GM18502 (cell line): ENCODE results near the gene CMTM2.
"Not testable (repeated sequence)": the region's sequence is repeated elsewhere in the genome, so short reads cannot be mapped to it uniquely, and the experiment has no call there.

Source experiments
- ATAC-seq: cut with Tn5 transposase; IDR thresholded peaks from one replicate; pipeline ENCODE4 v1.9.1; 2021; ENCODE audit warnings: mild to moderate bottlenecking; ENCODE audit not compliant: unreplicated experiment, poor library complexity

CMTM2 gene

GRCh38 chr16:66622863-66623262, 43.6 kb downstream of the CMTM2 start:
- no peak for ATAC-seq

- ATAC-seq = no peak
Measured at GRCh38 chr16:66623755-66624154, 44.5 kb downstream of the CMTM2 start.

- not testable (repeated sequence) for ATAC-seq
Measured at GRCh38 chr16:66627611-66628378, 48.5 kb downstream of the CMTM2 start.

- no peak for ATAC-seq
Measured at GRCh38 chr16:66629856-66630255, 50.6 kb downstream of the CMTM2 start.

GRCh38 chr16:66630561-66631260, 51.4 kb downstream of the CMTM2 start:
- ATAC-seq = not testable (repeated sequence)

GRCh38 chr16:66631558-66631957, 52.3 kb downstream of the CMTM2 start:
- not testable (repeated sequence) for ATAC-seq

GRCh38 chr16:66634527-66635196, 55.4 kb downstream of the CMTM2 start:
- ATAC-seq = no peak

GRCh38 chr16:66635406-66635805, 56.1 kb downstream of the CMTM2 start:
- ATAC-seq = no peak

- ATAC-seq = no peak
Measured at GRCh38 chr16:66636199-66636598, 56.9 kb downstream of the CMTM2 start.

- no peak for ATAC-seq
Measured at GRCh38 chr16:66637806-66638205, 58.5 kb downstream of the CMTM2 start.
